Measurements from ENCODE around the gene ABCC1.

DNA sequence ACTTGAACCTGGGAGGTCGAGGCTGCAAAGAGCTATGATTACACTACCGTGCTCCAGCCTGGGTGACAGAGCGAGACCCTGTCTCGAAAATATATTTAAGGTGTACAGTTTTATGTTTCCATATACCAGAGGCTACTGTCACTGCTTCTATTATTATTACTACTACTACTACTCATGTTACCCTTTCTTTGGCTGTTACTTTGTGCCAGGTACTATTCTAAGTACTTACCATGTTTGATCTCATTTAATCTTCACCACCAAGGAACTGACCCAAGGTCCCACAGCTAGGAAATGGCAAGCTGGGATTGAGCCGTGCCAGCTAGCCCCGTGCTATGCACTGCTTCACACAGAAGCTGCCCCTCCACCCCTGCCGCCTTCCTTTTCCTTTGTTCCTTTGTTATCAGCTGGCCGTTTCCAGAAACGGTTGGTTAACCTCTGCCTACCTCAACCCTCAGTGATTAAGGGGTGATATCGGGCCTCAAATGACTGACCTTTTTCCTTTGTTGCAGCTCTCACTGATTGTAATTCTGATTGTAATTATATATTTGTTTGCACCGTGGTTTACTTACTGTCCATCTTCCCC is 78.4 kb downstream of the ABCC1 start:
- TF ChIP-seq POLR2A (IDR thresholded peaks at IDR 0.05) = no peak
- TF ChIP-seq, protein P1, sequence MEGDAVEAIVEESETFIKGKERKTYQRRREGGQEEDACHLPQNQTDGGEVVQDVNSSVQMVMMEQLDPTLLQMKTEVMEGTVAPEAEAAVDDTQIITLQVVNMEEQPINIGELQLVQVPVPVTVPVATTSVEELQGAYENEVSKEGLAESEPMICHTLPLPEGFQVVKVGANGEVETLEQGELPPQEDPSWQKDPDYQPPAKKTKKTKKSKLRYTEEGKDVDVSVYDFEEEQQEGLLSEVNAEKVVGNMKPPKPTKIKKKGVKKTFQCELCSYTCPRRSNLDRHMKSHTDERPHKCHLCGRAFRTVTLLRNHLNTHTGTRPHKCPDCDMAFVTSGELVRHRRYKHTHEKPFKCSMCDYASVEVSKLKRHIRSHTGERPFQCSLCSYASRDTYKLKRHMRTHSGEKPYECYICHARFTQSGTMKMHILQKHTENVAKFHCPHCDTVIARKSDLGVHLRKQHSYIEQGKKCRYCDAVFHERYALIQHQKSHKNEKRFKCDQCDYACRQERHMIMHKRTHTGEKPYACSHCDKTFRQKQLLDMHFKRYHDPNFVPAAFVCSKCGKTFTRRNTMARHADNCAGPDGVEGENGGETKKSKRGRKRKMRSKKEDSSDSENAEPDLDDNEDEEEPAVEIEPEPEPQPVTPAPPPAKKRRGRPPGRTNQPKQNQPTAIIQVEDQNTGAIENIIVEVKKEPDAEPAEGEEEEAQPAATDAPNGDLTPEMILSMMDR (IDR thresholded peaks at IDR 0.05) = no peak
- TF ChIP-seq EP300 (IDR thresholded peaks at IDR 0.05) = no peak
